Esophagus muscularis mucosa (tissue), 4 donors: ENCODE data around the gene CFAP97. TPM values are rescaled to one million over a fixed set of nuclear protein-coding genes. Genes with fewer than 3 reads are reported as not detected.

ENCODE experiments used
- DNase-seq: peaks from one replicate; pipeline ENCODE4 v3.0.0-alpha.2; 2017; ENCODE audit errors: extremely low spot score
- H3K27ac ChIP-seq, 4 donors: fragments of 200-600 bp; sonication (generic); replicated peaks in 1 of 4; 1 replicate in 3 of 4; 2 replicates in 1 of 4; pipeline ENCODE4 v1.5.1; 2016 to 2019; ENCODE audit warnings: mild to moderate bottlenecking in 1 of 4
- H3K27me3 ChIP-seq, 4 donors: fragments of 200-600 bp; sonication (generic); one replicate each; pipeline versions ENCODE4 v1.5.1 to v1.6.0; 2016 to 2019
- H3K36me3 ChIP-seq, 4 donors: fragments of 200-600 bp; sonication (generic); one replicate each; pipeline ENCODE4 v1.5.1; 2016 to 2019
- H3K4me1 ChIP-seq, 4 donors: fragments of 200-600 bp; sonication (generic); one replicate each; pipeline ENCODE4 v1.5.1; 2016 to 2019
- H3K4me3 ChIP-seq, 4 donors: fragments of 200-600 bp; sonication (generic); 1 replicate in 2 of 4; 2 replicates in 2 of 4; pipeline ENCODE4 v1.5.1; 2016 to 2019; ENCODE audit warnings: mild to moderate bottlenecking in 4 of 4, moderate library complexity in 1 of 4
- H3K9me3 ChIP-seq, 4 donors: fragments of 200-600 bp; sonication (generic); 1 replicate in 3 of 4; 2 replicates in 1 of 4; pipeline ENCODE4 v1.5.1; 2016 to 2019
- CTCF ChIP-seq, 3 experiments: fragments of 200-600 bp in 2 of 3; fragments of 450-650 bp in 1 of 3; sonication (generic) in 2 of 3; IDR thresholded peaks; one replicate each; pipeline ENCODE4 v1.5.1; 2017 to 2019; ENCODE audit warnings: antibody characterized with exemption in 3 of 3, mild to moderate bottlenecking in 2 of 3, moderate library complexity in 1 of 3
- EP300 ChIP-seq: sonication (generic); formaldehyde crosslinking; IDR thresholded peaks from one replicate; pipeline ENCODE4 v1.6.1; 2017; ENCODE audit warnings: antibody characterized with exemption
- POLR2A ChIP-seq: fragments of 450-650 bp; IDR thresholded peaks from one replicate; pipeline ENCODE4 v1.6.1; 2017; ENCODE audit warnings: antibody characterized with exemption, moderate library complexity, mild to moderate bottlenecking, low read depth
- POLR2AphosphoS5 ChIP-seq, 2 donors: sonication (generic); formaldehyde crosslinking; IDR thresholded peaks; one replicate each; pipeline ENCODE4 v1.6.1; 2017; ENCODE audit warnings: antibody characterized with exemption in 2 of 2
- WGBS: methylation state at CpG from one replicate; pipeline ENCODE4 v1.1.5; 2018; 5-methylcytosine and 5-hydroxymethylcytosine counted together
- intact Hi-C: fragments of 100-400 bp; cut with DNase I; formaldehyde crosslinking; loops from one replicate; pipeline ENCODE4 v1.15.1; 2023
- total RNA-seq, 4 donors: library from RNA; depleted of rRNA; stranded (reverse); fragments of >200 nt; gene quantifications; one replicate each; pipeline versions ENCODE4 v1.1.0 to v1.2.1, GENCODE V29; 2016

Gene CFAP97
- total RNA-seq, 4 donors from 2014 or later: 30.2 to 36.8 (median 35.1) TPM

GRCh38 chr4:185118876-185119275, 84.9 kb downstream of the CFAP97 start:
- H3K4me1 ChIP-seq: peaks cover 5 to 19% (median 8%) of the 10 kb centered on the region in 4 donors
- TF ChIP-seq EP300 (no peak), POLR2A (no peak), POLR2AphosphoS5 (IDR thresholded peaks at IDR 0.05) (no peak), CTCF (IDR thresholded peaks at IDR 0.05) (no peak)
- no peak overlapping the region for H3K4me3 ChIP-seq
- intact Hi-C loops: no loop called here
- WGBS: 90% methylated on average over 7 of the region's 7 CpGs
- DNase-seq: no peak
- no peak overlapping the region for H3K27ac ChIP-seq
- H3K36me3 ChIP-seq: no peaks in the 10 kb centered on the region
- H3K27me3 ChIP-seq: no peaks in the 10 kb centered on the region
- H3K9me3 ChIP-seq: no peaks in the 10 kb centered on the region

GRCh38 chr4:185117300-185117934, 86.4 kb downstream of the CFAP97 start:
- 88% methylated on average over 7 of the region's 7 CpGs for WGBS
- H3K36me3 ChIP-seq: no peaks in the 10 kb centered on the region
- H3K4me3 ChIP-seq: no peak overlapping the region
- TF ChIP-seq CTCF (IDR thresholded peaks at IDR 0.05): no peak
- no peak for TF ChIP-seq POLR2A
- no peak for TF ChIP-seq EP300
- TF ChIP-seq POLR2AphosphoS5 (IDR thresholded peaks at IDR 0.05): no peak
- H3K27ac ChIP-seq: no peak overlapping the region
- DNase-seq: no peak
- H3K27me3 ChIP-seq: no peaks in the 10 kb centered on the region
- no peaks in the 10 kb centered on the region for H3K9me3 ChIP-seq
- intact Hi-C loops: no loop called here
- H3K4me1 ChIP-seq: peaks cover 13 to 29% (median 18%) of the 10 kb centered on the region in 4 donors

- H3K4me3 ChIP-seq: no peak overlapping the region
- TF ChIP-seq POLR2AphosphoS5 (IDR thresholded peaks at IDR 0.05) (peak; percentile 20 to 45), POLR2A (no peak), CTCF (IDR thresholded peaks at IDR 0.05) (no peak)
- peak overlapping the region in 1 of 4 donors; percentile 9 for H3K27ac ChIP-seq
- H3K27me3 ChIP-seq: no peaks in the 10 kb centered on the region
- H3K36me3 ChIP-seq: no peaks in the 10 kb centered on the region
- intact Hi-C loops: no loop called here
- no peaks in the 10 kb centered on the region for H3K9me3 ChIP-seq
- DNase-seq: no peak
- H3K4me1 ChIP-seq: peaks cover 27 to 37% (median 33%) of the 10 kb centered on the region in 4 donors
- 31% methylated on average over 9 of the region's 9 CpGs for WGBS
Measured at GRCh38 chr4:185115827-185116232, 88.0 kb downstream of the CFAP97 start.

- TF ChIP-seq POLR2A: no peak
- TF ChIP-seq POLR2AphosphoS5 (IDR thresholded peaks at IDR 0.05): no peak
- TF ChIP-seq CTCF (IDR thresholded peaks at IDR 0.05): no peak
- no peak for TF ChIP-seq EP300
- H3K36me3 ChIP-seq: no peaks in the 10 kb centered on the region
- H3K4me1 ChIP-seq: peaks cover 27 to 37% (median 30%) of the 10 kb centered on the region in 4 donors
- H3K9me3 ChIP-seq: no peaks in the 10 kb centered on the region
- intact Hi-C loops: no loop called here
- peak overlapping the region in 3 of 4 donors; percentile 61 to 80 (median 77) for H3K27ac ChIP-seq
- no peak for DNase-seq
- no peak overlapping the region for H3K4me3 ChIP-seq
- H3K27me3 ChIP-seq: no peaks in the 10 kb centered on the region
- WGBS: 86% methylated on average over 2 of the region's 2 CpGs
Measured at GRCh38 chr4:185113340-185113739, 90.5 kb downstream of the CFAP97 start.

- H3K4me1 ChIP-seq: peaks cover 27 to 37% (median 30%) of the 10 kb centered on the region in 4 donors
- TF ChIP-seq POLR2A: no peak
- TF ChIP-seq POLR2AphosphoS5 (IDR thresholded peaks at IDR 0.05): peak; percentile 65 to 71
- intact Hi-C loops: no loop called here
- no peak overlapping the region for H3K4me3 ChIP-seq
- no peaks in the 10 kb centered on the region for H3K36me3 ChIP-seq
- no peak for DNase-seq
- peak overlapping the region; percentile 58 to 80 (median 69) for H3K27ac ChIP-seq
- WGBS: 44% methylated on average over 2 of the region's 2 CpGs
- H3K9me3 ChIP-seq: no peaks in the 10 kb centered on the region
- no peaks in the 10 kb centered on the region for H3K27me3 ChIP-seq
Measured at GRCh38 chr4:185112104-185112503, 91.7 kb downstream of the CFAP97 start.
